ENCODE data around the gene GALNT9.

GRCh38 chr12:132228476-132229192 lies 100.8 kb downstream of the GALNT9 start:
- TF ChIP-seq CTCF (IDR thresholded peaks at IDR 0.05): no peak
- no peak for TF ChIP-seq EZH2 (IDR thresholded peaks at IDR 0.05; ENCODE audit: borderline replicate concordance, insufficient read depth, low read depth, low read length, poor library complexity, severe bottlenecking)

Data from B cell (primary cell).